ENCODE data around the gene ELL2. TPM values are rescaled to one million over a fixed set of nuclear protein-coding genes. Genes with fewer than 3 reads are reported as not detected.

The ELL2 gene
- total RNA-seq, 1 experiment from 2014 or later = 27.5 TPM

GRCh38 chr5:95925939-95926338, 35.7 kb downstream of the ELL2 start:
- no peak overlapping the region for H3K4me2 ChIP-seq (ENCODE audit: insufficient read depth, insufficient read length, low read length)
- TF ChIP-seq, protein P1, sequence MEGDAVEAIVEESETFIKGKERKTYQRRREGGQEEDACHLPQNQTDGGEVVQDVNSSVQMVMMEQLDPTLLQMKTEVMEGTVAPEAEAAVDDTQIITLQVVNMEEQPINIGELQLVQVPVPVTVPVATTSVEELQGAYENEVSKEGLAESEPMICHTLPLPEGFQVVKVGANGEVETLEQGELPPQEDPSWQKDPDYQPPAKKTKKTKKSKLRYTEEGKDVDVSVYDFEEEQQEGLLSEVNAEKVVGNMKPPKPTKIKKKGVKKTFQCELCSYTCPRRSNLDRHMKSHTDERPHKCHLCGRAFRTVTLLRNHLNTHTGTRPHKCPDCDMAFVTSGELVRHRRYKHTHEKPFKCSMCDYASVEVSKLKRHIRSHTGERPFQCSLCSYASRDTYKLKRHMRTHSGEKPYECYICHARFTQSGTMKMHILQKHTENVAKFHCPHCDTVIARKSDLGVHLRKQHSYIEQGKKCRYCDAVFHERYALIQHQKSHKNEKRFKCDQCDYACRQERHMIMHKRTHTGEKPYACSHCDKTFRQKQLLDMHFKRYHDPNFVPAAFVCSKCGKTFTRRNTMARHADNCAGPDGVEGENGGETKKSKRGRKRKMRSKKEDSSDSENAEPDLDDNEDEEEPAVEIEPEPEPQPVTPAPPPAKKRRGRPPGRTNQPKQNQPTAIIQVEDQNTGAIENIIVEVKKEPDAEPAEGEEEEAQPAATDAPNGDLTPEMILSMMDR (conservative IDR thresholded peaks at IDR 0.05) = no peak
- H3T11ph ChIP-seq (ENCODE audit: low read length) = no peak overlapping the region
- no peak overlapping the region for H3K14ac ChIP-seq (ENCODE audit: insufficient read depth, low read length)
- peaks cover 8 to 10% of the 10 kb centered on the region in 2 experiments for H3K4me1 Mint-ChIP-seq
- H2AFZ ChIP-seq (ENCODE audit: low read length) = no peak overlapping the region
- H3K27me3 Mint-ChIP-seq (ENCODE audit: low read depth) = no peaks in the 10 kb centered on the region
- H3K4ac ChIP-seq (ENCODE audit: low read depth, low read length) = no peak overlapping the region
- no peak overlapping the region for H2BK15ac ChIP-seq (ENCODE audit: low read depth, low read length)
- H4K91ac ChIP-seq (ENCODE audit: insufficient read length, low read depth, low read length) = no peak overlapping the region
- H4K5ac ChIP-seq (ENCODE audit: insufficient read length, low read depth, low read length) = no peak overlapping the region
- no peak overlapping the region for H3K23ac ChIP-seq (ENCODE audit: insufficient read length, low read depth, low read length)
- no peak overlapping the region for H4K8ac ChIP-seq (replicated peaks; ENCODE audit: insufficient read length, low read depth, low read length)
- H3K4me1 ChIP-seq (ENCODE audit: insufficient read depth, low read length) = no peaks in the 10 kb centered on the region
- H3K23me2 ChIP-seq (ENCODE audit: insufficient read length, low read depth, low read length, poor library complexity, severe bottlenecking) = no peaks in the 10 kb centered on the region
- H2BK5ac ChIP-seq (ENCODE audit: insufficient read length, low read length) = no peak overlapping the region
- no peaks in the 10 kb centered on the region for H3K79me1 ChIP-seq (ENCODE audit: insufficient read depth, low read depth, low read length, poor library complexity, severe bottlenecking)
- H2BK120ac ChIP-seq (ENCODE audit: low read depth, low read length, poor library complexity, severe bottlenecking) = no peak overlapping the region
- H2AK5ac ChIP-seq (ENCODE audit: insufficient read length, low read length) = no peak overlapping the region
- H3K27ac ChIP-seq (ENCODE audit: insufficient read length, low read depth, low read length) = no peak overlapping the region
- no peaks in the 10 kb centered on the region for H4K20me1 ChIP-seq (ENCODE audit: control insufficient read depth, insufficient read depth, insufficient read length)
- H3K9me3 ChIP-seq (ENCODE audit: control insufficient read depth, low read depth, low read length) = no peaks in the 10 kb centered on the region
- no peaks in the 10 kb centered on the region for H3K27me3 ChIP-seq (ENCODE audit: insufficient read depth, low read length)
- no peak overlapping the region for H3K27ac Mint-ChIP-seq
- no peak overlapping the region for H2BK20ac ChIP-seq (ENCODE audit: low read depth, low read length, poor library complexity, severe bottlenecking)
- DNase-seq = no peak
- no peak overlapping the region for H3K9ac ChIP-seq (ENCODE audit: extremely low read depth, insufficient read length, low read length)
- H3K9me3 Mint-ChIP-seq = no peaks in the 10 kb centered on the region
- no peak overlapping the region for H2BK12ac ChIP-seq (ENCODE audit: insufficient read length, low read depth, low read length)
- H3K36me3 Mint-ChIP-seq (ENCODE audit: insufficient read depth in 1 of 3, low read depth in 3 of 3) = no peaks in the 10 kb centered on the region; a peak in 1 of 7 replicates
- H3K79me2 ChIP-seq (ENCODE audit: insufficient read depth, low read length) = no peaks in the 10 kb centered on the region
- H3K56ac ChIP-seq (ENCODE audit: insufficient read length, low read depth, low read length) = no peak overlapping the region
- H3K18ac ChIP-seq (ENCODE audit: insufficient read length, low read depth, low read length) = no peak overlapping the region
- no peak overlapping the region for H3K4me3 Mint-ChIP-seq
